ENCODE data around the gene TBC1D22A.

TBC1D22A gene

GRCh38 chr22:47092896-47093311 lies 330.5 kb downstream of the TBC1D22A start:
- no peak for DNase-seq (ENCODE audit: low read depth in 3 of 3, low spot score in 1 of 3)

GRCh38 chr22:47093720-47094119 lies 331.3 kb downstream of the TBC1D22A start:
- no peak for DNase-seq (ENCODE audit: low read depth in 3 of 3, low spot score in 1 of 3)

GRCh38 chr22:47094861-47095330 lies 332.4 kb downstream of the TBC1D22A start:
- DNase-seq (ENCODE audit: low read depth in 3 of 3, low spot score in 1 of 3) = no peak

GRCh38 chr22:47095395-47096122 lies 333.1 kb downstream of the TBC1D22A start:
- no peak for DNase-seq (ENCODE audit: low read depth in 3 of 3, low spot score in 1 of 3)

GRCh38 chr22:47098121-47098520 lies 335.7 kb downstream of the TBC1D22A start:
- DNase-seq (ENCODE audit: low read depth in 3 of 3, low spot score in 1 of 3) = no peak

GRCh38 chr22:47098554-47098953 lies 336.1 kb downstream of the TBC1D22A start:
- DNase-seq (ENCODE audit: low read depth in 3 of 3, low spot score in 1 of 3) = no peak

GRCh38 chr22:47100019-47100418 lies 337.6 kb downstream of the TBC1D22A start:
- no peak for DNase-seq (ENCODE audit: low read depth in 3 of 3, low spot score in 1 of 3)

GRCh38 chr22:47100646-47101200 lies 338.3 kb downstream of the TBC1D22A start:
- no peak for DNase-seq (ENCODE audit: low read depth in 3 of 3, low spot score in 1 of 3)

DNA sequence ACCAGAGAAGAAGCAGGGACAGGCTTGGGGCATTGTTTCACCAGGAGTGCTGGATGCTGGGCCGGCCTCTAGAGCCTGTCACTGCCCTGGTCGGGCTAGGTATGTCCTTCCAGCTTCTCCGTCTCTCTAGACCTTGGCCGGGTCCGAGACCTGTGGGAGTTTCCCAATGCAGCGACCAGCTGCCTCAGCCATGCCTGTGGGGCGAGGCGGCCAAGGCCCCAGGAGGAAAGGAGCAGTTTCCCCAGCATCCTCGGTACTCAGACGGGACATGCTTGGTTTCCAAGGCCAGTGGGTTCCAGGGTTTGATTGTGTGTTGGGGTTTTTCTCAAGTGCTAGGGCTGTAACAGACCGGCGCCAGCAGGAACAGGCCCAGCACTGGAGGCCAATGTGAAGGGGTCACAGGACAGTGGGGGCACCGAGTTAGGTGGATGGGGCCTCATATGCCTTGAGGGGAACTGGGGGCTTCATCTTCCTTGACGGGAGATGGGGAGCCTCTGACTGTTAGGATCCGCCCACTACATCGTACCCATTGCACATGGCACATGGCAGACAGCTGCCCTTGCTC lies 339.0 kb downstream of the TBC1D22A start:
- no peak for DNase-seq (ENCODE audit: low read depth in 3 of 3, low spot score in 1 of 3)

GRCh38 chr22:47102081-47102480 lies 339.6 kb downstream of the TBC1D22A start:
- no peak for DNase-seq (ENCODE audit: low read depth in 3 of 3, low spot score in 1 of 3)

DNA sequence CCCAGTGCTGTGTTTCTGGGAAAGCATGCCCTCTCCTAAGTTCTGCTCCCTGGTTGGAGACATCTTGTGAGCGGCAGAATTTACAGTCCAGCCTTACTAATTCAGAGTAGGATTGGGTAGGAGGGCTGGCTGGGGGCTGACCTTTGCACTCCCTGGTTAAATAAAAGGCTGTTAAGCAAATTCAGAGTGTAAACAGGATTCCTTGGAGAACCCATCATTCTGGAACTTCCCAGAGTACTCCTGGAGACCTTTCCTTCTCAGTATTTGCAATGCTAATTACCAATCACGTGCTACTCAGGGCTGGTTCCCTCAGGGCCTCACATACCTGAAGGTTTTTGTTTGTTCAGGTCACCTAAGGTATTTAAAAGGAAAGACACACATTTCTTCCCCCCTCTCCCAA lies 340.2 kb downstream of the TBC1D22A start:
- DNase-seq (ENCODE audit: low read depth in 3 of 3, low spot score in 1 of 3) = no peak

DNA sequence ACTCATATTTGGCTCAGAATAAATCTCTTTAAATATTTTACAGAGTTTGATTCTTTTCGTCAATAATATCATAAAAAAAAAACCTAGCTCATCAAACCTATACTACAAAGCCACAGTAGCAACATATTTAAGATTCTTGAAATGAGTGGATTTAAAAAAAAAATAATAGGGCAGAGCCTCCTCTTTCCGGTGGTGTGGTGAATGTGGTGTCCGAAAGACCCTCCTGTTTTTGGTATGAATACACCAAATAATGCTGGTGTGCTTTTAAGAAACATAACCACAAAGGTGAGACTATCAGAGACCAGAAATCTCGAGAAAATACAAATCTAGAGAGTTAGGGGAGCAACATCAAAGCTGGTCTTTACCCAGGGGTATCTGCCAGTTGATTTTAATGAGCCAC lies 342.6 kb downstream of the TBC1D22A start:
- DNase-seq (ENCODE audit: low read depth in 3 of 3, low spot score in 1 of 3) = no peak

GRCh38 chr22:47106806-47107205 lies 344.4 kb downstream of the TBC1D22A start:
- DNase-seq (ENCODE audit: low read depth in 3 of 3, low spot score in 1 of 3) = no peak

DNA sequence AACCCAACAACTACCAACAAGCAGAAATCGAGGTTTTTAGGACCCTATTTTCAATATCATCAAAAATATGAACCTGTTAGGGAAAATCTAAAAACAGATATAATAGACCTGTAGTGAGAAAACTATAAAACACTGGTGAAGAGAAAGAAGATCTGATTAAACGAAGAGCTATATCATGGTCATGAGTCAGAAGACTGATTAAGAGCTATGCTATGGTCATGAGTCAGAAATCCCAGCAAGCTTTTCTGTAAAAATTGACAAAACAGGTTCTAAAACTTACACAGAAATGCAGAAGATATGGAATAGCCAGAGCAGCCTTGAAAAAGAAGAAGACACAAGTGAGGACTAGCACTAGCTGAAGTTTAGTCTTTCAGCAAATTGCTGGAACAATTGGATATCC lies 345.0 kb downstream of the TBC1D22A start:
- no peak for DNase-seq (ENCODE audit: low read depth in 3 of 3, low spot score in 1 of 3)

- DNase-seq (ENCODE audit: low read depth in 3 of 3, low spot score in 1 of 3) = no peak
Observed at GRCh38 chr22:47110817-47111443, 348.5 kb downstream of the TBC1D22A start.

- no peak for DNase-seq (ENCODE audit: low read depth in 3 of 3, low spot score in 1 of 3)
Observed at GRCh38 chr22:47111626-47112581, 349.5 kb downstream of the TBC1D22A start.

DNA sequence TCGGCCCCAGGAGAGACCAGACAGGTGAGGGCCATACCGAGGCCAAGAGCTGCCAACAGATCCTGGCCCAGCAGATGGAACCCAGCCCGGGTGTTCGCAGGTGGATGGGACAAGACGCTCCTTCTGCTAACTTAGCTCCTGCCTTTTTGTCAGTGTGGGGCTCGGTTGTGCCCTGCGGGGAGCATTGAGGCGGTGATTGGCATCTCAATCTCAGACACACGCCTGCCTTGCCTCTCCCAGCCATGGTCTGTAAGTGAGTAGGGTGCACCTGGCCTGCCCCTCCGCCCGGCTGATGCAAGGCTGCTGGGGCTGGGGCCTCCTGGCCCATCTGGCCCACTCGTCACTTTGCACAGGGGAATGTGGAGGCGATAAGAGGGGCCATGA lies 350.1 kb downstream of the TBC1D22A start:
- DNase-seq (ENCODE audit: low read depth in 3 of 3, low spot score in 1 of 3) = no peak

GRCh38 chr22:47112994-47113852 lies 350.8 kb downstream of the TBC1D22A start:
- DNase-seq (ENCODE audit: low read depth in 3 of 3, low spot score in 1 of 3) = no peak

- no peak for DNase-seq (ENCODE audit: low read depth in 3 of 3, low spot score in 1 of 3)
Observed at GRCh38 chr22:47113853-47114415, 351.5 kb downstream of the TBC1D22A start.
